Cardiac muscle cell (in vitro differentiated cells and primary cell): ENCODE results near the gene JARID2. TPM values are rescaled to one million over a fixed set of nuclear protein-coding genes. Genes with fewer than 3 reads are reported as not detected.

Source experiments
- DNase-seq, 2 donors: peaks; one replicate each; pipeline versions ENCODE4 v3.0.0 to v3.0.0-alpha.2; 2010 to 2017; ENCODE audit warnings: low read depth in 1 of 2, low spot score in 1 of 2
- H3K27ac ChIP-seq: fragments of 200-600 bp; sonication (generic); 2 replicates; pipeline ENCODE4 v1.5.1; 2016
- H3K27me3 ChIP-seq: fragments of 200-600 bp; sonication (generic); 2 replicates; pipeline ENCODE4 v1.6.0; 2016; ENCODE audit warnings: control low read depth
- H3K36me3 ChIP-seq: fragments of 200-600 bp; sonication (generic); 2 replicates; pipeline ENCODE4 v1.5.1; 2016; ENCODE audit warnings: control low read depth
- H3K4me1 ChIP-seq: fragments of 200-600 bp; sonication (generic); 2 replicates; pipeline ENCODE4 v1.8.1; 2017; ENCODE audit warnings: low read depth, mild to moderate bottlenecking, mixed run types
- H3K4me3 ChIP-seq: fragments of 200-600 bp; sonication (generic); 2 replicates; pipeline ENCODE4 v1.5.1; 2016; ENCODE audit warnings: mild to moderate bottlenecking
- H3K9me3 ChIP-seq: fragments of 200-600 bp; sonication (generic); 2 replicates; pipeline ENCODE4 v1.5.1; 2017; ENCODE audit warnings: low read depth, mild to moderate bottlenecking, control low read depth
- polyA plus RNA-seq: library from polyadenylated mRNA; unstranded; fragments of >200 nt; fragmentation: Nextera tagmentation; extraction: Ambion mirVana; gene quantifications from 2 replicates; pipeline ENCODE4 v1.2.1, GENCODE V29; 2016
- total RNA-seq: library from RNA; depleted of rRNA; stranded (reverse); fragments of >200 nt; gene quantifications from 2 replicates; pipeline ENCODE4 v1.2.3, GENCODE V29; 2016
- TF ChIP-seq, protein P1 (sequence below): IDR thresholded peaks from 2 replicates; pipeline ENCODE4 v1.5.1; 2012; ENCODE audit warnings: low read depth, mild to moderate bottlenecking, low read length

Gene JARID2
- total and polyA plus RNA-seq, 2 experiments from 2014 or later: 9.7 to 26.4 TPM

DNA sequence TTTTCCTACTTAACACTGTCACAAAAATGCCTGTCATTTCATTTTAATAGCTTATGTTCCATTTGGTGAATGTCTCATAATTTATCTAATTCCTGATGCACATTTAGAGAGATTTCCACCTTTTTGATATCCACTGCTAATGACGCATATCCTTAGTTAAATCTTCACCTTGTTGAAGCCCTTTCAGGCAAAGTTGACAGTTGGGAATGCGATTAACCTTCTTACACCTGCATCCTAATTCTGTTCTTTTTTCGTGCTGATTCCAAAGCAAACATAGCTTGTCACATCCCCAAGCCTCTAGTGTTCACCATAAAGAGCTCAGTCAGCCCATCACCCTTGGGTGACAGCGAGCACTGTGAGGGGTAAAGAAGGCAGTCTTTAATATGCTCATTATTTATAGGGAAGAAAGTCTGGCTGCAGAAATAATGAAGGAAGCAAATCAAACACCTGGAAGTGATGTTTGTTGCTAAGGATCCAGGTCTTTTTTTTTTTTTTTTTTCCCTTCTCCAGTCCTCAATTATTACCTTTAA lies 211.3 kb downstream of the JARID2 start:
- H3K9me3 ChIP-seq: no peaks in the 10 kb centered on the region
- peaks cover 5% of the 10 kb centered on the region for H3K4me1 ChIP-seq
- H3K36me3 ChIP-seq: peaks cover 4% of the 10 kb centered on the region
- H3K27me3 ChIP-seq: no peaks in the 10 kb centered on the region
- TF ChIP-seq, protein P1, sequence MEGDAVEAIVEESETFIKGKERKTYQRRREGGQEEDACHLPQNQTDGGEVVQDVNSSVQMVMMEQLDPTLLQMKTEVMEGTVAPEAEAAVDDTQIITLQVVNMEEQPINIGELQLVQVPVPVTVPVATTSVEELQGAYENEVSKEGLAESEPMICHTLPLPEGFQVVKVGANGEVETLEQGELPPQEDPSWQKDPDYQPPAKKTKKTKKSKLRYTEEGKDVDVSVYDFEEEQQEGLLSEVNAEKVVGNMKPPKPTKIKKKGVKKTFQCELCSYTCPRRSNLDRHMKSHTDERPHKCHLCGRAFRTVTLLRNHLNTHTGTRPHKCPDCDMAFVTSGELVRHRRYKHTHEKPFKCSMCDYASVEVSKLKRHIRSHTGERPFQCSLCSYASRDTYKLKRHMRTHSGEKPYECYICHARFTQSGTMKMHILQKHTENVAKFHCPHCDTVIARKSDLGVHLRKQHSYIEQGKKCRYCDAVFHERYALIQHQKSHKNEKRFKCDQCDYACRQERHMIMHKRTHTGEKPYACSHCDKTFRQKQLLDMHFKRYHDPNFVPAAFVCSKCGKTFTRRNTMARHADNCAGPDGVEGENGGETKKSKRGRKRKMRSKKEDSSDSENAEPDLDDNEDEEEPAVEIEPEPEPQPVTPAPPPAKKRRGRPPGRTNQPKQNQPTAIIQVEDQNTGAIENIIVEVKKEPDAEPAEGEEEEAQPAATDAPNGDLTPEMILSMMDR: no peak
- no peak overlapping the region for H3K27ac ChIP-seq
- no peak for DNase-seq
- H3K4me3 ChIP-seq: no peak overlapping the region

DNA sequence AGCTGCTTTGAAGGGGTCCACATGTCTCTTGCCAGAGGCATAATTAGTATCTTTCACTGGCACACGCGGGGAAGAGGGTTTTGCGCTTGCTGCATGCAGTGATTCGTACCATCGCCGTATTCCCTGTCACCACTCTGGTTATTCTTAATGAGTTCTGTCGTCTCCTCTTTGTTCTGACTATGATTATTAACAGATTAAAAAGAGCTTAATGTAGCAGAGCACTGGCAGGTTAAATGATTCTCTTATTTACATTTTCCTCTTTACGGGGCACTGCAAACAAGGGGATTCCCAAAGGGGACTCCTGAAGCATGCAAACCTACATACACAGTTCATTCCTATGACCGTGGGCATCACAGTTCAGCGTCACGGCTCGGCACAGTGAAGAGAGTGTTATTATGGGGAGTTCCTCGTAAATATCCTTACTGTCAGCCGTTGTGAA lies 212.2 kb downstream of the JARID2 start:
- Histone ChIP-seq H3K27me3 (no peaks in the 10 kb centered on the region), H3K4me3 (no peak overlapping the region), H3K4me1 (peaks cover 5% of the 10 kb centered on the region), H3K27ac (no peak overlapping the region), H3K36me3 (no peaks in the 10 kb centered on the region), H3K9me3 (no peaks in the 10 kb centered on the region)
- no peak for DNase-seq
- TF ChIP-seq, protein P1: no peak

DNA sequence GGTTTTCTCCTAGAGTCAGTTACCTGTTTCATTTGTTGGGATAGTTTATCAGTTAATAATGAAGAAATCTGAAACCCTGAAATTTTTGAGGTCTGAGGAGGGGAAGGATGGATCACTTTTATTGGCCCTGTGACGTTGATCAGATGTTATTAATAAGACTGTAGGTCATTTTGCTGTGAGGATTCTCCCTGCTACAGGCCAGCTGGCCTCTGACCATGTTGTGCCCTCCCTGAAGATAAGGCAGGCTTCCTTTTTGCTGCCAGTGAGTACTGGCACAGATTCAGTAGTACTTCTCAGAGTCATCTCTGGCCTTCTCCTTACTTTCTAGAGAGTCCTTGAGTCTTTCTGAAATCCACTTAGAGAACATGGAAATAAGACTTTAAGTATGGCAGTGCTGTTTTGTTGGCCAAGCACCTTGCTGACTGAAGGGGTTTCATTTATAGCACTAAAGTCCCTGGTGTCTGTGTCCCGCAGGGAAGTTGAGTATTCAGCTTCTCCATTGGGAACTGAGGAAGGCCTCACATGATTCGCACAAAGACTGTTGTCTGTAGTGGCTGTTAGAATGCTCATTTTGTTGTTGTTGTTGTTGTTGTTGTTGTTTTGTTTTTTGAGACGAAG lies 214.3 kb downstream of the JARID2 start:
- peaks cover 8% of the 10 kb centered on the region for H3K4me1 ChIP-seq
- no peak overlapping the region for H3K4me3 ChIP-seq
- H3K9me3 ChIP-seq: no peaks in the 10 kb centered on the region
- H3K27me3 ChIP-seq: no peaks in the 10 kb centered on the region
- DNase-seq: no peak
- no peaks in the 10 kb centered on the region for H3K36me3 ChIP-seq
- H3K27ac ChIP-seq: no peak overlapping the region
- TF ChIP-seq, protein P1: no peak

GRCh38 chr6:15461127-15461944 lies 215.5 kb downstream of the JARID2 start:
- H3K4me1 ChIP-seq: peaks cover 8% of the 10 kb centered on the region
- H3K9me3 ChIP-seq: no peaks in the 10 kb centered on the region
- no peak for DNase-seq
- no peaks in the 10 kb centered on the region for H3K36me3 ChIP-seq
- H3K27ac ChIP-seq: no peak overlapping the region
- H3K4me3 ChIP-seq: no peak overlapping the region
- no peaks in the 10 kb centered on the region for H3K27me3 ChIP-seq
- TF ChIP-seq, protein P1: no peak

GRCh38 chr6:15462256-15462655 lies 216.4 kb downstream of the JARID2 start:
- Histone ChIP-seq H3K4me3 (no peak overlapping the region), H3K27ac (no peak overlapping the region), H3K9me3 (no peaks in the 10 kb centered on the region), H3K4me1 (peaks cover 8% of the 10 kb centered on the region), H3K27me3 (no peaks in the 10 kb centered on the region), H3K36me3 (no peaks in the 10 kb centered on the region)
- no peak for DNase-seq
- TF ChIP-seq, protein P1: no peak
